ENCODE results near the gene ZNF592.

The ZNF592 gene

GRCh38 chr15:84722628-84723027 lies 25.8 kb upstream of the ZNF592 start:
- no peak for TF ChIP-seq GLIS3 (CRISPR knock-in tag; IDR thresholded peaks at IDR 0.05)
- TF ChIP-seq RARB (CRISPR knock-in tag; IDR thresholded peaks at IDR 0.05), result no peak
- ATAC-seq, result no peak

DNA sequence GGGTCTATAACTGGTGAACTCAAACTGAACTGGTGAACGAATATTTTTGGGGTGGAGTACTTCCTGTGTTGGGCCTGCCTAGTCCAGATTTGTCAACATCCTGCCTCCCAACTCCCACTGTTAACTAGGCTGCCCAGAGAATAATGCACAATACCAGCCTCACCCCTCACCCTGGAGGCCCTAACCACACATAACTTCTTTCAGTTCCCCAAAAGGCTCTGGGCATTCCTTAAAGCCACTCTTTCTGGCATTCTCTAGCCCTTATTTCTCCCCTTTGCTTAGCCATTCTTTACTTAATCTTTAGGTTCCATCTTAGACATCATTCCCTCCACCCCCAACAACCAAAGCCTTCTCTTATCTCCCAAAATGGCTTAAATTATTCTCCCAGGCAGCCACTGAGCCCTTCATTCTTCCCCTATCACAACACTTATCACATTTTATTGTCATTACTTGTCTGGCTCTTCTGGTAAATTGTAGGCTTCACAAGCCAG lies 23.3 kb upstream of the ZNF592 start:
- TF ChIP-seq ZNF70 (CRISPR knock-in tag; IDR thresholded peaks at IDR 0.05) (no peak), PPARA (CRISPR knock-in tag; IDR thresholded peaks at IDR 0.05; ENCODE audit: borderline replicate concordance) (no peak), CSRNP3 (CRISPR knock-in tag; IDR thresholded peaks at IDR 0.05) (no peak), TCF4 (CRISPR knock-in tag; IDR thresholded peaks at IDR 0.05; ENCODE audit: borderline replicate concordance) (peak; percentile 42; the same call in 1 of the 2 replicates)
- ATAC-seq, result peak; percentile 27; the same call in 1 of the 3 replicates

- ATAC-seq, result peak; percentile 66
Observed at GRCh38 chr15:84727429-84727828, 21.0 kb upstream of the ZNF592 start.

GRCh38 chr15:84731774-84732173 lies 16.6 kb upstream of the ZNF592 start:
- no peak for ATAC-seq
- no peak for TF ChIP-seq TCF4 (CRISPR knock-in tag; IDR thresholded peaks at IDR 0.05; ENCODE audit: borderline replicate concordance)
- TF ChIP-seq ZNF70 (CRISPR knock-in tag; IDR thresholded peaks at IDR 0.05), result no peak
- no peak for TF ChIP-seq PPARA (CRISPR knock-in tag; IDR thresholded peaks at IDR 0.05; ENCODE audit: borderline replicate concordance)
- TF ChIP-seq CSDC2 (CRISPR knock-in tag; IDR thresholded peaks at IDR 0.05), result no peak
- TF ChIP-seq RARB (CRISPR knock-in tag; IDR thresholded peaks at IDR 0.05), result no peak
- no peak for TF ChIP-seq ESRRG (CRISPR knock-in tag; IDR thresholded peaks at IDR 0.05)
- TF ChIP-seq OSR1 (CRISPR knock-in tag; IDR thresholded peaks at IDR 0.05), result no peak
- no peak for TF ChIP-seq TOX (CRISPR knock-in tag; IDR thresholded peaks at IDR 0.05; ENCODE audit: borderline replicate concordance)
- TF ChIP-seq GLIS3 (CRISPR knock-in tag; IDR thresholded peaks at IDR 0.05), result no peak
- no peak for TF ChIP-seq BACH2 (CRISPR knock-in tag; IDR thresholded peaks at IDR 0.05; ENCODE audit: borderline replicate concordance)
- TF ChIP-seq ZNF565 (CRISPR knock-in tag; conservative IDR thresholded peaks at IDR 0.05; ENCODE audit: low read depth), result no peak
- no peak for TF ChIP-seq ZFP30 (CRISPR knock-in tag; IDR thresholded peaks at IDR 0.05)
- TF ChIP-seq ARNTL (CRISPR knock-in tag; IDR thresholded peaks at IDR 0.05; ENCODE audit: borderline replicate concordance, low read depth), result no peak
- TF ChIP-seq, protein P1, sequence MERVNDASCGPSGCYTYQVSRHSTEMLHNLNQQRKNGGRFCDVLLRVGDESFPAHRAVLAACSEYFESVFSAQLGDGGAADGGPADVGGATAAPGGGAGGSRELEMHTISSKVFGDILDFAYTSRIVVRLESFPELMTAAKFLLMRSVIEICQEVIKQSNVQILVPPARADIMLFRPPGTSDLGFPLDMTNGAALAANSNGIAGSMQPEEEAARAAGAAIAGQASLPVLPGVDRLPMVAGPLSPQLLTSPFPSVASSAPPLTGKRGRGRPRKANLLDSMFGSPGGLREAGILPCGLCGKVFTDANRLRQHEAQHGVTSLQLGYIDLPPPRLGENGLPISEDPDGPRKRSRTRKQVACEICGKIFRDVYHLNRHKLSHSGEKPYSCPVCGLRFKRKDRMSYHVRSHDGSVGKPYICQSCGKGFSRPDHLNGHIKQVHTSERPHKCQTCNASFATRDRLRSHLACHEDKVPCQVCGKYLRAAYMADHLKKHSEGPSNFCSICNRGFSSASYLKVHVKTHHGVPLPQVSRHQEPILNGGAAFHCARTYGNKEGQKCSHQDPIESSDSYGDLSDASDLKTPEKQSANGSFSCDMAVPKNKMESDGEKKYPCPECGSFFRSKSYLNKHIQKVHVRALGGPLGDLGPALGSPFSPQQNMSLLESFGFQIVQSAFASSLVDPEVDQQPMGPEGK (CRISPR knock-in tag; IDR thresholded peaks at IDR 0.05; ENCODE audit: borderline replicate concordance), result no peak
- TF ChIP-seq, protein P2, sequence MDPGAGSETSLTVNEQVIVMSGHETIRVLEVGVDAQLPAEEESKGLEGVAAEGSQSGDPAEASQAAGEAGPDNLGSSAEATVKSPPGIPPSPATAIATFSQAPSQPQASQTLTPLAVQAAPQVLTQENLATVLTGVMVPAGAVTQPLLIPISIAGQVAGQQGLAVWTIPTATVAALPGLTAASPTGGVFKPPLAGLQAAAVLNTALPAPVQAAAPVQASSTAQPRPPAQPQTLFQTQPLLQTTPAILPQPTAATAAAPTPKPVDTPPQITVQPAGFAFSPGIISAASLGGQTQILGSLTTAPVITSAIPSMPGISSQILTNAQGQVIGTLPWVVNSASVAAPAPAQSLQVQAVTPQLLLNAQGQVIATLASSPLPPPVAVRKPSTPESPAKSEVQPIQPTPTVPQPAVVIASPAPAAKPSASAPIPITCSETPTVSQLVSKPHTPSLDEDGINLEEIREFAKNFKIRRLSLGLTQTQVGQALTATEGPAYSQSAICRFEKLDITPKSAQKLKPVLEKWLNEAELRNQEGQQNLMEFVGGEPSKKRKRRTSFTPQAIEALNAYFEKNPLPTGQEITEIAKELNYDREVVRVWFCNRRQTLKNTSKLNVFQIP (CRISPR knock-in tag; IDR thresholded peaks at IDR 0.05; ENCODE audit: borderline replicate concordance, low read depth), result no peak

More at GRCh38 chr15:84727429-84727828, 21.0 kb upstream of the ZNF592 start:
- TF ChIP-seq ZNF8 (CRISPR knock-in tag; IDR thresholded peaks at IDR 0.05) (no peak), RARB (CRISPR knock-in tag; IDR thresholded peaks at IDR 0.05) (no peak), ISL1 (CRISPR knock-in tag; IDR thresholded peaks at IDR 0.05) (no peak), ZNF70 (CRISPR knock-in tag; IDR thresholded peaks at IDR 0.05) (no peak), GLIS3 (CRISPR knock-in tag; IDR thresholded peaks at IDR 0.05) (no peak), BACH2 (CRISPR knock-in tag; IDR thresholded peaks at IDR 0.05; ENCODE audit: borderline replicate concordance) (no peak)

DNA sequence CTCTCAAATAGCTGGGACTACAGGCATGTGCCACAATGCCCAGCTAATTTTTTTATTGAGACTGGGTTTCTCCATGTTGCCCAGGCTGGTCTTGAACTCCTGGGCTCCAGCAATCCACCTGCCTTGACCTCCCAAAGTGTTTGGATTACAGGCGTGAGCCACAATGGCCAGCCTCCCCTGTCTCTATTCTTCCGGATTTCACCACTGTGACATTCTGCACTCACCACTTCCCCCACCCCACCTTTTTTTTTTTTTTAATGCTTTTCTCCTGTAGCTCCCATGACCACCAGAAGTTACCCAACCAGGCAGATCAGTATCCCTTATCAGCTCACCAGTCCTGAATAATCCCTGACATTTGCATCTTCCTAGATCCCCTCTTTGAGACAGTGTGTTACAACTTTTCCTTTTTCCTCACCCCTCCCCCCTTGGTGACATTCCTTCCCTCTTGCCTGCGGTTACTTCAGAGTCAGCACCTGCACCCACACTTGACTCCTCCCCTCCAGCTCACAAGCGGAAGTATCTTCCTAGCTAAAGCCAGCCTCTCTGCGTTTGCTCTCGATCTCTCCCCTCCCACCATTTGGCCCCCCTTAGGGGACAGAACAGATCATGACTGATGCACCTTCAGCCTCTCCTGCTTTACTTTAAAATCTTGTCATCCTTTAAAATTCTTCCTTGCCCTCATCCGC lies 13.5 kb upstream of the ZNF592 start:
- ATAC-seq, result no peak
- TF ChIP-seq TSHZ2 (CRISPR knock-in tag; IDR thresholded peaks at IDR 0.05) (no peak), ARNTL (CRISPR knock-in tag; IDR thresholded peaks at IDR 0.05; ENCODE audit: borderline replicate concordance, low read depth) (no peak), ZFP3 (CRISPR knock-in tag; IDR thresholded peaks at IDR 0.05) (no peak), PPARA (CRISPR knock-in tag; IDR thresholded peaks at IDR 0.05; ENCODE audit: borderline replicate concordance) (no peak), ZFP30 (CRISPR knock-in tag; IDR thresholded peaks at IDR 0.05) (no peak), BACH2 (CRISPR knock-in tag; IDR thresholded peaks at IDR 0.05; ENCODE audit: borderline replicate concordance) (no peak), TOX (CRISPR knock-in tag; IDR thresholded peaks at IDR 0.05; ENCODE audit: borderline replicate concordance) (no peak), RARB (CRISPR knock-in tag; IDR thresholded peaks at IDR 0.05) (no peak), ZNF565 (CRISPR knock-in tag; conservative IDR thresholded peaks at IDR 0.05; ENCODE audit: low read depth) (no peak), CSRNP3 (CRISPR knock-in tag; IDR thresholded peaks at IDR 0.05) (no peak), SNAI2 (CRISPR knock-in tag; IDR thresholded peaks at IDR 0.05) (no peak), OSR1 (CRISPR knock-in tag; IDR thresholded peaks at IDR 0.05) (no peak)
- TF ChIP-seq, protein P3, sequence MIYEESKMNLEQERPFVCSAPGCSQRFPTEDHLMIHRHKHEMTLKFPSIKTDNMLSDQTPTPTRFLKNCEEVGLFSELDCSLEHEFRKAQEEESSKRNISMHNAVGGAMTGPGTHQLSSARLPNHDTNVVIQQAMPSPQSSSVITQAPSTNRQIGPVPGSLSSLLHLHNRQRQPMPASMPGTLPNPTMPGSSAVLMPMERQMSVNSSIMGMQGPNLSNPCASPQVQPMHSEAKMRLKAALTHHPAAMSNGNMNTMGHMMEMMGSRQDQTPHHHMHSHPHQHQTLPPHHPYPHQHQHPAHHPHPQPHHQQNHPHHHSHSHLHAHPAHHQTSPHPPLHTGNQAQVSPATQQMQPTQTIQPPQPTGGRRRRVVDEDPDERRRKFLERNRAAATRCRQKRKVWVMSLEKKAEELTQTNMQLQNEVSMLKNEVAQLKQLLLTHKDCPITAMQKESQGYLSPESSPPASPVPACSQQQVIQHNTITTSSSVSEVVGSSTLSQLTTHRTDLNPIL (CRISPR knock-in tag; IDR thresholded peaks at IDR 0.05; ENCODE audit: low read depth), result no peak
